ENCODE data around the gene HSBP1L1. TPM values are rescaled to one million over a fixed set of nuclear protein-coding genes. Genes with fewer than 3 reads are reported as not detected.
A peak's percentile ranks its signal among the peaks of the same experiment; 100 is the strongest.

HSBP1L1 gene
- total and polyA plus RNA-seq, 2 of the 13 experiments (the other 11 are each of a cell fraction or from before 2014, with no cell fraction given): 22.6 to 45.1 TPM

- TF ChIP-seq AHDC1 (CRISPR knock-in tag; IDR thresholded peaks at IDR 0.05; ENCODE audit: borderline replicate concordance): no peak
- TF ChIP-seq NBN (conservative IDR thresholded peaks at IDR 0.05): no peak
- no peak for TF ChIP-seq ZNF576 (CRISPR knock-in tag; IDR thresholded peaks at IDR 0.05)
- no peak for TF ChIP-seq FOXC1 (CRISPR knock-in tag; IDR thresholded peaks at IDR 0.05; ENCODE audit: borderline replicate concordance)
- TF ChIP-seq PLRG1 (conservative IDR thresholded peaks at IDR 0.05): no peak
- TF ChIP-seq ZNF281 (CRISPR knock-in tag; IDR thresholded peaks at IDR 0.05; ENCODE audit: borderline replicate concordance): peak; percentile 84
- TF ChIP-seq HNRNPL (IDR thresholded peaks at IDR 0.05; ENCODE audit: low read depth, low read length): no peak
- no peak for TF ChIP-seq ERF (CRISPR knock-in tag; IDR thresholded peaks at IDR 0.05)
- no peak for TF ChIP-seq ZIK1 (CRISPR knock-in tag; IDR thresholded peaks at IDR 0.05; ENCODE audit: borderline replicate concordance, low read depth)
- no peak for TF ChIP-seq CSRNP1 (CRISPR knock-in tag; IDR thresholded peaks at IDR 0.05)
- no peak for TF ChIP-seq KDM5B (CRISPR knock-in tag; IDR thresholded peaks at IDR 0.05; ENCODE audit: borderline replicate concordance)
- no peak for TF ChIP-seq YEATS4 (CRISPR knock-in tag; IDR thresholded peaks at IDR 0.05; ENCODE audit: borderline replicate concordance)
- no peak for TF ChIP-seq THRA (CRISPR knock-in tag; IDR thresholded peaks at IDR 0.05; ENCODE audit: borderline replicate concordance)
- TF ChIP-seq ZFP90 (CRISPR knock-in tag; IDR thresholded peaks at IDR 0.05; ENCODE audit: borderline replicate concordance): no peak
- no peak for TF ChIP-seq DPF2 (CRISPR knock-in tag; IDR thresholded peaks at IDR 0.05; ENCODE audit: borderline replicate concordance, low read depth)
- TF ChIP-seq MIER3 (CRISPR knock-in tag; IDR thresholded peaks at IDR 0.05; ENCODE audit: borderline replicate concordance): no peak
- no peak for TF ChIP-seq ARID2 (CRISPR knock-in tag; IDR thresholded peaks at IDR 0.05; ENCODE audit: borderline replicate concordance)
- TF ChIP-seq ZNF598 (CRISPR knock-in tag; IDR thresholded peaks at IDR 0.05; ENCODE audit: borderline replicate concordance): no peak
- TF ChIP-seq ELF4 (CRISPR knock-in tag; IDR thresholded peaks at IDR 0.05; ENCODE audit: borderline replicate concordance): no peak
Measured at GRCh38 chr18:79936641-79937040, 27.8 kb upstream of the HSBP1L1 start (continued).

Data from HepG2 (cell line).